ENCODE data around the gene PPIG.
A peak's percentile ranks its signal among the peaks of the same experiment; 100 is the strongest.

DNA sequence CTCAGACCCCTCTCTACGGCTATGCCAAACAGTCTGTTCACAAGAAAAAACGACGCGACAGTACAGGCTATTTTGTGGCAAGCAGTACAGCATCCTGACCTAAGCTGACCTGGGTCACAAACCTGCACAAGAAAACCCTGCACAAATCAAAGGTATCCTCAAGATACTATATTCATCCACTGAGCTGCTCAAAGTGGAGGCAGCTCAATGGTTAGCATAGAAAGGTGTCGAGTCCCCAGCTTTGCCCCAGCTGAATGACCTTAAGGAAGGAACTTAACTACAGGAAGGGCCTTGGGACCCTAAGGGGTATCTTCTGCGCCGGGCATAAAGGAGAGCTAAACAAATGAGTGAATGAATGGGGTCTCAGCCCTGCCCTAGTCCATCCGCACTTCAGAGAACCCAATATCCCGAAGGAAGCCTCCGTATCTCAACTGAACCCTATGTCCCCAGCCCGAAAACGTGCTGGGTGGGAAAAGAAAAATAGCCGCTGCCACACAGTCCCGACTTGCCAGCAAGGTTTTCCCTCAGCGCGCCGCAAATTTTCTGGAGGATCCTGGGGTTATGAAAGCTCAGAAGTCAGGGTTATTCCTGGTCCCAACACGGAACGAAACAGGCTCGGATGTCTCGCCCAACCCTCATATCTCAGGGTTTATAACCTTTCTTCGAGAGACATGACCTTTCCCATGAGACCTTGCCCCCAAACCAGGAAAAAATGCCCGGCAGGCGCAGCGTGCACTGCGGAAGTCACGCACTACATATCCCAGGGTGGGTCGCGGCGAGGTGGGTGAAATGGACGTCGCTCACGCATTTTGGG is 10.8 kb upstream of the PPIG start, which contains the start of gene FASTKD1:
- TF ChIP-seq CTCF (IDR thresholded peaks at IDR 0.05), result no peak
- peak; percentile 70 for TF ChIP-seq POLR2AphosphoS5 (IDR thresholded peaks at IDR 0.05; ENCODE audit: low read depth, low read length)
- no peak for TF ChIP-seq TCF7L2 (IDR thresholded peaks at IDR 0.05; ENCODE audit: low read depth, low read length)
- no peak for TF ChIP-seq SIN3A (IDR thresholded peaks at IDR 0.05; ENCODE audit: borderline replicate concordance, insufficient read depth, low read depth, low read length)
- 0 out of 4 replicates have a peak, but pooled peaks of 1 of the 2 experiments have one; percentile 14 for TF ChIP-seq REST (IDR thresholded peaks at IDR 0.05; ENCODE audit: insufficient read depth in 1 of 2, low read depth in 2 of 2, low read length in 1 of 2)

All from Panc1 (cell line).